Measurements from ENCODE around the gene ADGRE3. TPM values are rescaled to one million over a fixed set of nuclear protein-coding genes. Genes with fewer than 3 reads are reported as not detected.

The ADGRE3 gene
- total and polyA plus RNA-seq, 4 donors: 0.15 to 0.67 (median 0.22) TPM

DNA sequence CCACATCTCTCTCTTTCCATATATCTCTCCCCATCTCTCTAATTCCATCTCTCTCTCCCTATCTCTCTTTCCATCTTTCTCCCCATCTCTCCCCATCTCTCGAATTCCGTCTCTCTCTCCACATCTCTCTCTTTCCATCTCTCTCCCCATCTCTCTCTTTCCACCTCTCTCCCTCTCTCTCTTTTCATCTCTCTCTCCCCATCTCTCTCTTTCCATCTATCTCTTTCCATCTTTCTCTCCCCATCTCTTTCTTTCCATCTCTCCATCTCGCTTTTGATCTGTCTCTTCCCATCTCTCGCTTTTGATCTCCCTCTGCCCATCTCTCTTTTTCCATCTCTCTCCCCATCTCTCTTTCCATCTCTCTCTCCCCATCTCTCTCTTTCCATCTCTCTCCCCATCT is 25.6 kb downstream of the ADGRE3 start:
- Histone ChIP-seq H3K4me1 (ENCODE audit: control insufficient read depth in 4 of 4, insufficient read depth in 4 of 4, low read length in 3 of 4) (no peaks in the 10 kb centered on the region), H3K9me3 (ENCODE audit: control insufficient read depth in 4 of 4, low read length in 3 of 4) (no peaks in the 10 kb centered on the region), H3K27ac (ENCODE audit: low read depth in 1 of 2, low read length in 2 of 2) (no peak overlapping the region), H3K9ac (ENCODE audit: low read depth in 1 of 2, low read length in 2 of 2) (no peak overlapping the region), H3K4me3 (ENCODE audit: low read depth in 1 of 3, low read length in 3 of 3) (no peak overlapping the region), H3K27me3 (ENCODE audit: control insufficient read depth in 4 of 4, insufficient read depth in 4 of 4, low read length in 3 of 4) (peaks cover 0 to 2% (median 0%) of the 10 kb centered on the region in 4 donors), H3K36me3 (ENCODE audit: control insufficient read depth in 4 of 4, insufficient read depth in 3 of 4, low read depth in 1 of 4, low read length in 3 of 4) (no peaks in the 10 kb centered on the region)
- 56% methylated on average over 4 of the region's 4 CpGs for WGBS
- DNase-seq (ENCODE audit: low spot score): no peak
- TF ChIP-seq HNF4G (IDR thresholded peaks at IDR 0.05): no peak
- no peak for TF ChIP-seq YY1 (IDR thresholded peaks at IDR 0.05)
- no peak for TF ChIP-seq HNF4A (conservative IDR thresholded peaks at IDR 0.05)
- TF ChIP-seq RAD21 (IDR thresholded peaks at IDR 0.05): no peak
- TF ChIP-seq FOXA2 (IDR thresholded peaks at IDR 0.05): no peak
- TF ChIP-seq EGR1 (IDR thresholded peaks at IDR 0.05; ENCODE audit: low read depth in 2 of 2): no peak
- TF ChIP-seq JUND (IDR thresholded peaks at IDR 0.05): no peak
- TF ChIP-seq FOXA1 (IDR thresholded peaks at IDR 0.05): no peak
- no peak for TF ChIP-seq RXRA (IDR thresholded peaks at IDR 0.05)
- TF ChIP-seq SP1 (IDR thresholded peaks at IDR 0.05): no peak

DNA sequence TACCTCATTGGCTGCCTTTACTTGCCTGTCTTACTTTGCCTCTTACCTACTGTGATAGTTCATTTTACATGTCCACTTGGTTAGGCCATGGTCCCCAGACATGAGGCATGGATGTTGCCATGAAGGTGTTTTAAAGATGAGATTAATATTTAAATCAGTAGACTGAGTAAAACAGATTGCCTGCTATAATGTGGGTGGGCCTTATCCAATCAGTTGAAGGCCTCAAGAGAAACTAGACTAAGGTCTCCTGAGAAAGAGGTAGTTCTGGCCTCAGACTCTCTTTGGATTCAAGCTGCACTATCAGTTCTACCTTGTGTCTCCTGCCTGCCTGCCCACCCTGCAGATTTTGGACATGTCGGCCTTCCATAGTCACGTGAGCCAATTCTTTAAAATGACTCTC is 26.1 kb downstream of the ADGRE3 start:
- no peaks in the 10 kb centered on the region for H3K4me1 ChIP-seq (ENCODE audit: control insufficient read depth in 4 of 4, insufficient read depth in 4 of 4, low read length in 3 of 4)
- 97% methylated on average over 2 of the region's 2 CpGs for WGBS
- TF ChIP-seq HNF4A (conservative IDR thresholded peaks at IDR 0.05) (no peak), TAF1 (conservative IDR thresholded peaks at IDR 0.05) (no peak), YY1 (IDR thresholded peaks at IDR 0.05) (no peak), GABPA (IDR thresholded peaks at IDR 0.05 in 1 of 2, conservative IDR thresholded peaks at IDR 0.05 in 1 of 2) (no peak), NR2F2 (IDR thresholded peaks at IDR 0.05) (no peak), RAD21 (IDR thresholded peaks at IDR 0.05) (no peak)
- TF ChIP-seq, protein P1, sequence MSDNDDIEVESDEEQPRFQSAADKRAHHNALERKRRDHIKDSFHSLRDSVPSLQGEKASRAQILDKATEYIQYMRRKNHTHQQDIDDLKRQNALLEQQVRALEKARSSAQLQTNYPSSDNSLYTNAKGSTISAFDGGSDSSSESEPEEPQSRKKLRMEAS (IDR thresholded peaks at IDR 0.05): no peak
- TF ChIP-seq, protein P2, sequence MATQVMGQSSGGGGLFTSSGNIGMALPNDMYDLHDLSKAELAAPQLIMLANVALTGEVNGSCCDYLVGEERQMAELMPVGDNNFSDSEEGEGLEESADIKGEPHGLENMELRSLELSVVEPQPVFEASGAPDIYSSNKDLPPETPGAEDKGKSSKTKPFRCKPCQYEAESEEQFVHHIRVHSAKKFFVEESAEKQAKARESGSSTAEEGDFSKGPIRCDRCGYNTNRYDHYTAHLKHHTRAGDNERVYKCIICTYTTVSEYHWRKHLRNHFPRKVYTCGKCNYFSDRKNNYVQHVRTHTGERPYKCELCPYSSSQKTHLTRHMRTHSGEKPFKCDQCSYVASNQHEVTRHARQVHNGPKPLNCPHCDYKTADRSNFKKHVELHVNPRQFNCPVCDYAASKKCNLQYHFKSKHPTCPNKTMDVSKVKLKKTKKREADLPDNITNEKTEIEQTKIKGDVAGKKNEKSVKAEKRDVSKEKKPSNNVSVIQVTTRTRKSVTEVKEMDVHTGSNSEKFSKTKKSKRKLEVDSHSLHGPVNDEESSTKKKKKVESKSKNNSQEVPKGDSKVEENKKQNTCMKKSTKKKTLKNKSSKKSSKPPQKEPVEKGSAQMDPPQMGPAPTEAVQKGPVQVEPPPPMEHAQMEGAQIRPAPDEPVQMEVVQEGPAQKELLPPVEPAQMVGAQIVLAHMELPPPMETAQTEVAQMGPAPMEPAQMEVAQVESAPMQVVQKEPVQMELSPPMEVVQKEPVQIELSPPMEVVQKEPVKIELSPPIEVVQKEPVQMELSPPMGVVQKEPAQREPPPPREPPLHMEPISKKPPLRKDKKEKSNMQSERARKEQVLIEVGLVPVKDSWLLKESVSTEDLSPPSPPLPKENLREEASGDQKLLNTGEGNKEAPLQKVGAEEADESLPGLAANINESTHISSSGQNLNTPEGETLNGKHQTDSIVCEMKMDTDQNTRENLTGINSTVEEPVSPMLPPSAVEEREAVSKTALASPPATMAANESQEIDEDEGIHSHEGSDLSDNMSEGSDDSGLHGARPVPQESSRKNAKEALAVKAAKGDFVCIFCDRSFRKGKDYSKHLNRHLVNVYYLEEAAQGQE (IDR thresholded peaks at IDR 0.05): no peak
- TF ChIP-seq, protein P3, sequence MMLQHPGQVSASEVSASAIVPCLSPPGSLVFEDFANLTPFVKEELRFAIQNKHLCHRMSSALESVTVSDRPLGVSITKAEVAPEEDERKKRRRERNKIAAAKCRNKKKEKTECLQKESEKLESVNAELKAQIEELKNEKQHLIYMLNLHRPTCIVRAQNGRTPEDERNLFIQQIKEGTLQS (IDR thresholded peaks at IDR 0.05): no peak
- TF ChIP-seq, protein P4, sequence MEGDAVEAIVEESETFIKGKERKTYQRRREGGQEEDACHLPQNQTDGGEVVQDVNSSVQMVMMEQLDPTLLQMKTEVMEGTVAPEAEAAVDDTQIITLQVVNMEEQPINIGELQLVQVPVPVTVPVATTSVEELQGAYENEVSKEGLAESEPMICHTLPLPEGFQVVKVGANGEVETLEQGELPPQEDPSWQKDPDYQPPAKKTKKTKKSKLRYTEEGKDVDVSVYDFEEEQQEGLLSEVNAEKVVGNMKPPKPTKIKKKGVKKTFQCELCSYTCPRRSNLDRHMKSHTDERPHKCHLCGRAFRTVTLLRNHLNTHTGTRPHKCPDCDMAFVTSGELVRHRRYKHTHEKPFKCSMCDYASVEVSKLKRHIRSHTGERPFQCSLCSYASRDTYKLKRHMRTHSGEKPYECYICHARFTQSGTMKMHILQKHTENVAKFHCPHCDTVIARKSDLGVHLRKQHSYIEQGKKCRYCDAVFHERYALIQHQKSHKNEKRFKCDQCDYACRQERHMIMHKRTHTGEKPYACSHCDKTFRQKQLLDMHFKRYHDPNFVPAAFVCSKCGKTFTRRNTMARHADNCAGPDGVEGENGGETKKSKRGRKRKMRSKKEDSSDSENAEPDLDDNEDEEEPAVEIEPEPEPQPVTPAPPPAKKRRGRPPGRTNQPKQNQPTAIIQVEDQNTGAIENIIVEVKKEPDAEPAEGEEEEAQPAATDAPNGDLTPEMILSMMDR (IDR thresholded peaks at IDR 0.05; ENCODE audit: low read depth, low read length, missing input control): no peak
- H3K36me3 ChIP-seq (ENCODE audit: control insufficient read depth in 4 of 4, insufficient read depth in 3 of 4, low read depth in 1 of 4, low read length in 3 of 4): no peaks in the 10 kb centered on the region
- no peaks in the 10 kb centered on the region for H3K9me3 ChIP-seq (ENCODE audit: control insufficient read depth in 4 of 4, low read length in 3 of 4)
- no peak overlapping the region for H3K9ac ChIP-seq (ENCODE audit: low read depth in 1 of 2, low read length in 2 of 2)
- DNase-seq (ENCODE audit: low spot score): no peak
- no peak overlapping the region for H3K27ac ChIP-seq (ENCODE audit: low read depth in 1 of 2, low read length in 2 of 2)
- no peak overlapping the region for H3K4me3 ChIP-seq (ENCODE audit: low read depth in 1 of 3, low read length in 3 of 3)
- H3K27me3 ChIP-seq (ENCODE audit: control insufficient read depth in 4 of 4, insufficient read depth in 4 of 4, low read length in 3 of 4): peaks cover 0 to 2% (median 0%) of the 10 kb centered on the region in 4 donors

All from liver (tissue), 9 donors.